HG03108 (cell line): ENCODE data around the gene CRAMP1.

Experiments used
- ATAC-seq: cut with Tn5 transposase; IDR thresholded peaks from one replicate; pipeline ENCODE4 v1.9.1; 2021; ENCODE audit warnings: moderate library complexity; ENCODE audit not compliant: unreplicated experiment

Gene CRAMP1

GRCh38 chr16:1654505-1655268, 42.5 kb downstream of the CRAMP1 start:
- no peak for ATAC-seq

- ATAC-seq, result no peak
Measured at GRCh38 chr16:1655269-1655807, 43.2 kb downstream of the CRAMP1 start.

- ATAC-seq, result no peak
Measured at GRCh38 chr16:1655909-1656807, 44.0 kb downstream of the CRAMP1 start.

GRCh38 chr16:1656808-1657617, 44.9 kb downstream of the CRAMP1 start:
- no peak for ATAC-seq

GRCh38 chr16:1657841-1658240, 45.7 kb downstream of the CRAMP1 start:
- no peak for ATAC-seq

- no peak for ATAC-seq
Measured at GRCh38 chr16:1659031-1659430, 46.9 kb downstream of the CRAMP1 start.

GRCh38 chr16:1661826-1662225, 49.7 kb downstream of the CRAMP1 start:
- no peak for ATAC-seq

- no peak for ATAC-seq
Measured at GRCh38 chr16:1662543-1662942, 50.4 kb downstream of the CRAMP1 start.

GRCh38 chr16:1665829-1666228, 53.7 kb downstream of the CRAMP1 start:
- ATAC-seq, result no peak

- ATAC-seq, result no peak
Measured at GRCh38 chr16:1666316-1666715, 54.2 kb downstream of the CRAMP1 start.

GRCh38 chr16:1667271-1667670, 55.1 kb downstream of the CRAMP1 start:
- ATAC-seq, result no peak

GRCh38 chr16:1667916-1668315, 55.8 kb downstream of the CRAMP1 start:
- ATAC-seq, result no peak

GRCh38 chr16:1668612-1669319, 56.6 kb downstream of the CRAMP1 start:
- no peak for ATAC-seq

GRCh38 chr16:1669698-1670097, 57.5 kb downstream of the CRAMP1 start:
- no peak for ATAC-seq

GRCh38 chr16:1670371-1670770, 58.2 kb downstream of the CRAMP1 start:
- ATAC-seq, result no peak

GRCh38 chr16:1670866-1671265, 58.7 kb downstream of the CRAMP1 start:
- no peak for ATAC-seq

GRCh38 chr16:1673424-1674151, 61.4 kb downstream of the CRAMP1 start:
- ATAC-seq, result no peak

- no peak for ATAC-seq
Measured at GRCh38 chr16:1674306-1674705, 62.1 kb downstream of the CRAMP1 start.

- ATAC-seq, result no peak
Measured at GRCh38 chr16:1674751-1675664, 62.8 kb downstream of the CRAMP1 start.
